ENCODE results near the gene GASK1A. TPM values are rescaled to one million over a fixed set of nuclear protein-coding genes. Genes with fewer than 3 reads are reported as not detected.
"Not testable (repeated sequence)": the region's sequence is repeated elsewhere in the genome, so short reads cannot be mapped to it uniquely, and the experiment has no call there.

Gene GASK1A
- total RNA-seq, 1 donor from 2014 or later, result under 0.01 TPM

GRCh38 chr3:43061101-43061895, 82.2 kb downstream of the GASK1A start:
- DNase-seq (ENCODE audit: low read depth in 2 of 2), result no peak

- no peak for DNase-seq (ENCODE audit: low read depth in 2 of 2)
Measured at GRCh38 chr3:43062040-43062563, 83.0 kb downstream of the GASK1A start.

- no peak for DNase-seq (ENCODE audit: low read depth in 2 of 2)
Measured at GRCh38 chr3:43062564-43063040, 83.5 kb downstream of the GASK1A start.

- no peak for DNase-seq (ENCODE audit: low read depth in 2 of 2)
Measured at GRCh38 chr3:43063114-43063513, 84.0 kb downstream of the GASK1A start.

- DNase-seq (ENCODE audit: low read depth in 2 of 2), result not testable (repeated sequence)
Measured at GRCh38 chr3:43070670-43071069, 91.6 kb downstream of the GASK1A start.

- no peak for DNase-seq (ENCODE audit: low read depth in 2 of 2)
Measured at GRCh38 chr3:43071313-43071893, 92.3 kb downstream of the GASK1A start.

GRCh38 chr3:43072361-43072760, 93.2 kb downstream of the GASK1A start:
- no peak for DNase-seq (ENCODE audit: low read depth in 2 of 2)

- no peak for DNase-seq (ENCODE audit: low read depth in 2 of 2)
Measured at GRCh38 chr3:43073116-43073835, 94.2 kb downstream of the GASK1A start.

- DNase-seq (ENCODE audit: low read depth in 2 of 2), result no peak
Measured at GRCh38 chr3:43073836-43074220, 94.7 kb downstream of the GASK1A start.

GRCh38 chr3:43074482-43074881, 95.4 kb downstream of the GASK1A start:
- DNase-seq (ENCODE audit: low read depth in 2 of 2), result no peak

GRCh38 chr3:43074901-43075689, 96.0 kb downstream of the GASK1A start:
- no peak for DNase-seq (ENCODE audit: low read depth in 2 of 2)

GRCh38 chr3:43075904-43076661, 97.0 kb downstream of the GASK1A start:
- no peak for DNase-seq (ENCODE audit: low read depth in 2 of 2)

- DNase-seq (ENCODE audit: low read depth in 2 of 2), result no peak
Measured at GRCh38 chr3:43076857-43077256, 97.7 kb downstream of the GASK1A start.

- no peak for DNase-seq (ENCODE audit: low read depth in 2 of 2)
Measured at GRCh38 chr3:43077261-43077660, 98.2 kb downstream of the GASK1A start.

- no peak for DNase-seq (ENCODE audit: low read depth in 2 of 2)
Measured at GRCh38 chr3:43077707-43078106, 98.6 kb downstream of the GASK1A start.

- no peak for DNase-seq (ENCODE audit: low read depth in 2 of 2)
Measured at GRCh38 chr3:43079536-43080332, 100.6 kb downstream of the GASK1A start.

GRCh38 chr3:43080726-43081568, 101.8 kb downstream of the GASK1A start:
- DNase-seq (ENCODE audit: low read depth in 2 of 2), result no peak

- no peak for DNase-seq (ENCODE audit: low read depth in 2 of 2)
Measured at GRCh38 chr3:43081796-43082195, 102.7 kb downstream of the GASK1A start.

- DNase-seq (ENCODE audit: low read depth in 2 of 2), result no peak
Measured at GRCh38 chr3:43082457-43082856, 103.3 kb downstream of the GASK1A start.
